ENCODE data around the gene ZNF827.

GRCh38 chr4:145740806-145741205 is 197.8 kb downstream of the ZNF827 start:
- no peak for TF ChIP-seq YY1 (IDR thresholded peaks at IDR 0.05; ENCODE audit: insufficient read depth, insufficient read length)
- TF ChIP-seq ZNF274 (IDR thresholded peaks at IDR 0.05; ENCODE audit: low read depth, low read length): no peak
- no peak for TF ChIP-seq SUZ12 (IDR thresholded peaks at IDR 0.05; ENCODE audit: extremely low read depth, insufficient read depth, insufficient read length)

Data from NT2/D1 (cell line).